ENCODE results near the gene OR8B8. TPM values are rescaled to one million over a fixed set of nuclear protein-coding genes. Genes with fewer than 3 reads are reported as not detected.
"Not testable (repeated sequence)": the region's sequence is repeated elsewhere in the genome, so short reads cannot be mapped to it uniquely, and the experiment has no call there.

Gene OR8B8
- total RNA-seq, 1 donor from 2014 or later = not detected

DNA sequence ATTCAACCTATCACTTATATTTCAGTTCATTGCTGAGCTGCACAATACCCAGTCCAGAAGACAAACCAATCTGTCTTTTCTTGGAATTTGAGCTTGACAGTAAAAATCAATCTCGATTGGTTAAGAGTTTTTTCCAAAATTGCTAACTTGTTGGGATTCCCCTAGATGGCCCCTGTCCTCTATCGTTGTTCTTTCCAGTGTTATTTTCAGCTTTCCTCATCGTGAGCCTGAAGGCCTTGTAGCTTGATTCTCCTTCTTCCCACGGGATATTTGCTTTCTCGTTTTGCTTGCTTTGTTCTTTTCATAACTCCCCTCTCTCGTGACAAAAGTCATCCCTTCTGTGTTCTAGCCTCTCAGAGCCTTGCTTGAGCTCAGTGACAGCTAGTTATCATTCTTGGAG is 3.1 kb downstream of the OR8B8 start:
- no peak for DNase-seq (ENCODE audit: low spot score)

DNA sequence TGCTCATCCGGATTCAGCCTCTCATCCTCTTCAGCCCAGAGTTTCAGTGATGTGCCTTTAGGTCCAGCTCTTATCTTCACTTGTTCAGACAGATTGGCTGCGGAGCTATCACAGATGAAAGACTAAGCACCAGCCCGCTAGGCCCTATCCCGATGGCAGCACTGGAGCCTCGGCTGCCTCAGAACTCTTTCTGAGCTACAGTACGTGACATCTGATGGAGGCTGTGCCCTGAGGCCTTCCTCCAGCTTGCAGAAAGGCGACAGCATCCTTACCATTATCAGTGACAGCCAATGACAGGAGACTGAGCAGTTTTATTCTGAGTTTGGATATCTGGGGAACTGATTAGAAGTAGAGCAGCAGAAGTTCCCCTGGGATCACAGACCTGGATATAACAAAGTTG is 4.0 kb downstream of the OR8B8 start:
- no peak for DNase-seq (ENCODE audit: low spot score)

DNA sequence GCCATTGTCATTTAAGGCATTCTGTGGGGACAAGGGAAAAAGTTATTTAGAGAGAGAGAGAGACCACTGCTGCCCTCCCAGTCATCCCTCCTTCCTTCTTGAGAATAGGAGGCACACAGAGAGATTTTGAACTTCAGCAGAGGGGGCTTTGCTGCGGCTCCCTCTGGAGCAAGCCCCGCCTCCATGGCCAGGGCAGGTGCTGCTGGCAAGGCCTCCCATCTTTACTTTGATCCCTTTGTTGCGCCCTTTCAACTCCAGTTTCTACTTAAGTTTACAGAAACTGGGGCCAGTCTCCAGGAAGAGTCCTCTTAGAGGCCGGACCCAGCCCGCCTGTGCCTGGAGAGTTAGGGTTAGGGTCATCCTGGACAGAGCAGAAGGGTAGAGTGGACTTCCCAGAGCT is 4.4 kb downstream of the OR8B8 start:
- DNase-seq (ENCODE audit: low spot score) = no peak

DNA sequence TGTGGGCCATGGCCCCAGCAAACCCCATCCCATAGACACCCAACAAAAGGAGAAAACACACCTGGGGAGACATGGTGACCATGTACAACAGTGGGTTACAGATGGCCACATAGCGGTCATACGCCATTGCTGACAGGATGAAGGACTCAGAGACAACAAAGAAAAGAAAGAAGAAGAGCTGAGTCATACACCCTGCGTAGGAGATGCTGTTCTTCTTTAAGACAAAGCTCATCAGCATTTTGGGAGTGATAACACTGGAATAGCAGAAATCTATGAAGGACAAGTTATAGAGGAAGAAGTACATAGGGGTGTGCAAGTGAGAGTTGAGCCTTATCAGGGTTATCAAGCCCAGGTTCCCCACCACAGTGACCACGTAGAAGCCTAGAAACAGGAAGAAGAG is 4.9 kb downstream of the OR8B8 start:
- no peak for DNase-seq (ENCODE audit: low spot score)

DNA sequence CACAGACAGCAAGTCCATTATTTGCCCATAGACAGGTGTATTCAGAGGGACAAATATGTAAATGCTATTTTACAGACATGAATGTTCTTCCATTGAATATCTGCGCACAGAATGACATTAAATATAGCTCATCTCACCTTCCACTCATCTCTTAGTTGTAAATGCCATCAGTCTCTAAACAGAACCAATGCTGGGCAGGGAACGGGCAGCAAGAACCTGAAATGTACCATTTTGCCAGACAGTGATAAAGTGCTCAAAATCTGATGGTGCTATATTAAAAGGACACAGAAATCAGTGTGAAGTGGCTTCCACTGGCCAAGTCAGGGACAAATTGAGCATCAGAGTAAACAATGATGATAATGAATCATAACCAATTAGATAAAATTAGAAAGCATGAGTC is 10.8 kb downstream of the OR8B8 start:
- no peak for DNase-seq (ENCODE audit: low spot score)

DNA sequence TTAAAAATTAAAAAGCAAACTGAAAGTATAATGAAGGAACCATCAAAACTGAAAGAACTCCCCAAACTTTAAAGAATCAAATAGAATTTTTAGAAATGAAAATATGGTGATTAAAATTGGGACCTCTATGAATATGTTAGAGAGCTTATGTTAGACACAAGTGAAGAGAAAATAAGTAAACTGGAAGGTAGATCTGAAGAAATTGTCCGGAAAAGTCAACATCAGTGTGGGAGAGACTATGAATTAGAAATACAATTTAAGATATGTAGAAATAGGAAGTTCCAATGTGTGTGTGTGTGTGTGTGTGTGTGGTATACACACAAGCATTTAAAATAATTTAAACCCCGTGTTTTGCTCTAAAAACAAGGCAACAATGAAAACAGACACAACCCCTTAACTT is 15.9 kb downstream of the OR8B8 start:
- no peak for DNase-seq (ENCODE audit: low spot score)

DNA sequence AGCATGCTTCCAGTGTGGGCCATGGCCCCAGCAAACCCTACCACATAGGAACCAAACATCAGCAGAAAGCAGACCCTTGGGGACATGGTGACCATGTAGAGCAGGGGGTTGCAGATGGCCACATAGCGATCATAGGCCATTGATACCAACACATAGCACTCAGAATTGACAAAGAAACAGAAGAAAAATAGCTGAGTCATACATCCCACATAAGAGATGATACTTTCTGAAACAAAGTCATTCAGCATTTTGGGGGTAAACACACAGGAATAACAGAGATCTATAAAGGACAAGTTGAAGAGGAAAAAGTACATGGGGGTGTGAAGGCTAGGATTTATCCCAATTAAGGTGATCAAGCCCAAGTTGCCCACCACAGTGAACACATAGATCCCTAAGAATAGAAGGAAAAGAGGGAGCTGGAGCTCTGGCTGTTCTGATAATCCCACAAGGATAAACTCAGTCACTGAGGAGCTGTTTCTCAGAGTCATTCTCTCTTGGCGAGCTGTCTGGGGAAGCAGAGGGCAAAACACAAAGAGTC is 21.0 kb downstream of the OR8B8 start, which contains the start of gene OR8B4:
OR8B4 (minus strand) TSS at position 488 of the 538 bp plus-strand sequence; CDS start at position 488, 0 bp downstream.
- DNase-seq (ENCODE audit: low spot score) = no peak

DNA sequence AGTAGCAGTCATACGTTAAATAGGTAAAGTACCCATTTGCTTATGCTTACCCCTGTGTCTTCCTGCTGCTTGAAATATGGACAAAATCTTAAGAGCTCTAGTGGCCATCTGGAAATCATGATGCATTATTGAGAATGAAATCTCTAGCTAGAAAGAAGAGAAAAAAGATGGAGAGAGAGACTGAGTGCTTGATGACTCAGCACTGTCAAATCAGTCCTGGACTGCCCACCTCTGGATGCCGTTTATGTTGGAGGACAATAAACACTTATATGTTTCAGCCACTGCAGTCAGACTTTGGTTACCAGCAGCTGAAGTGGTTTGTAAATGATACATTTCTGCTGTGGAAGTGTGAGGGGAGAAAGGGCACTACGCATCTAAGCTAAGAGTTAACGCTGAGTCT is 24.5 kb downstream of the OR8B8 start:
- DNase-seq (ENCODE audit: low spot score) = no peak

DNA sequence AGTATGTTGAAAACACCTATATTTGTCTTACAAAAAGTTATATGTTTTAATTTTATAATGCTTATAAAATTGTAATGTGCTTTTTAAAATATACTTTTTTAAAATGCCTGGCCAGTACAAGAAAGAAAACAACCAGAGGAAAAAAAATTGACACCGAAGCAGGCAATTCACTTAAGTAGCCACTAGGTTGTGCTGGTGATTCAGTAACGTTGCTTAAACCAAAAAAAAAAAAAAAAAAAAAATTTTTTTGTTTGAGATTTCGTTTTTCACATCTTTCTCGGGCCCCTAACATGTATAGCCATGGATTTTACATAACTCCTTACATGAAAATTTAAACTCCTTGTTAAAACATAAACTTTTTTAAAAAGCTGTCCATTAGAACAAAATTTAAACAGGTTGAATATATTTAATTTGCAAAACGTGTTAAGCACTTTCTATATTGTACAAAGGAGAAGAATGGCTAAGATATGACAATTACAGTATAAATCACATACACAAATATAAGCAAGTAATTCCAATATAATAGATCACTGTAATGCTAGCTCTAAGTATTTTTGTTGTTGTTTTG is 30.1 kb downstream of the OR8B8 start:
- no peak for DNase-seq (ENCODE audit: low spot score)

DNA sequence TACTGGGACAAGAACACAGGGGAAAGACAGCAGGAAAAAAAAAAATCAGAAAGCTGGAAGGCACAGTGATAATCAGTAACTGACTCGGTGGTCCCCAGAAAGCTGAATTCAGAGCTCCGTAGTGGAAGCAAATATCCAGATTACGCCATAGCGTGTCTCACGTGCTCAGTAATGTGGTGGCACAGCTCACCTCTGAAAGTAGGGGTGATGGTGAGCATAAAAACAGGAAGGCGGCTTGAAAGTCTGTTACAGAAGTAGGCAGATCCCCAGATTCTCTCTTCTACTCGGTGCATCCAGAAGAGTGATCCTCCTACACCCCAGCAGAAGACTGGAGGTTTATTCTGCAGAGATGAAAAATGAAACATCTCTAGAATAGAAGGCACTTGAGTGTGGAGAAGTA is 35.6 kb downstream of the OR8B8 start:
- DNase-seq (ENCODE audit: low spot score) = no peak

DNA sequence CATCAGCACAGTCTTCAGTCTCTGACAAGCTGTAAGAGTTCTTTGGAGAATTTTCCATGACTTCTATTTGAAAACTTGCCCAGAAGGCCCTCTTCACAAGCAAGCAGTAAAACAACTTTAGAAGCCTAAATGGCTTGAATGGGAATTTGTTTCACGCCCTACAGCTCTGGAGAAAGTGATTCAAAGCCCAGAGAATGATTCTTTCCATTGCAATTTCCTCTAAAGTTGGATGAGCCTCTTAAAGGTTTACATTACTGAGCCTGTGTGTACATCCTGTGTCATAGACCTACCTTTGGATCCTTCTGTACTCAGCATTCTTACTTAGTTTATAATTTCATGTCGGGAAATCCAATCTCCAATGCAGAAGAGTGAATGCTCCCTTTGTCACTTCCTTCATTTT is 39.9 kb downstream of the OR8B8 start:
- no peak for DNase-seq (ENCODE audit: low spot score)

DNA sequence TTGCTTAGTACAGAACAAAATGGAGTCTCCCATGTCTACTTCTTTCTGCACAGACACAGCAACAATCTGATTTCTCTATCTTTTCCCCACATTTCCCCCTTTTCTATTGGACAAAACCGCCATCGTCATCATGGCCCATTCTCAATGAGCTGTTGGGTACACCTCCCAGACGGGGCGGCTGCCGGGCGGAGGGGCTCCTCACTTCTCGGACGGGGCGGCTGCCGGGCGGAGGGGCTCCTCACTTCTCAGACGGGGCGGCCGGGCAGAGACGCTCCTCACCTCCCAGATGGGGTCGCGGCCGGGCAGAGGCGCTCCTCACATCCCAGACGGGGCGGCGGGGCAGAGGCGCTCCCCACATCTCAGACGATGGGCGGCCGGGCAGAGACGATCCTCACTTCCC is 42.3 kb downstream of the OR8B8 start:
- DNase-seq (ENCODE audit: low spot score) = not testable (repeated sequence)

DNA sequence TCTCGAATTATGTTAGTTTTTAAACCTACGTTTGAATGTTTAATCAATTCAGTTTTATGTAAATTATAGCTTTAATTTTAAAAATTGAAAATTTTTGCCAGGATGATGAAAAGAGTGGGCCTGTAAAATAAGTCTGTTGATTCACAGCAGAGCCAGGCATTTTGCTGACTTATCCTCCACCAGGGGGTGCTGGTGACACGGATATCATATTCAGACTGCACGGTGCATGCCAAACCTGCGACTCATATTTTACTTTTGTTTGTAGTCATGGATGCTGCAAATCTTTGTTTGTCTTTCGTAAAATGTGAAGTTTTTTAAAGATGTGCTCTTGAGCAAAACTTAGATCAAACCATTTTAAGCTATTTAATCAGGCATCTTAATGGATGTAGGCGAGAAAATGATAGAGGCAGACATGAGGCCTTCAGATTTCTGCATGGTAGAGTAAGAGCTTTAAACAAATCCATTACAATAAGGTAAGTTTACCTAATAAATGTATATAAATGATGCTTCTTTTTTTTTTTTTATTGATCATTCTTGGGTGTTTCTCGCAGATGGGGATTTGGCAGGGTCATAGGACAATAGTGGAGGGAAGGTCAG is 43.1 kb downstream of the OR8B8 start:
- DNase-seq (ENCODE audit: low spot score) = no peak

DNA sequence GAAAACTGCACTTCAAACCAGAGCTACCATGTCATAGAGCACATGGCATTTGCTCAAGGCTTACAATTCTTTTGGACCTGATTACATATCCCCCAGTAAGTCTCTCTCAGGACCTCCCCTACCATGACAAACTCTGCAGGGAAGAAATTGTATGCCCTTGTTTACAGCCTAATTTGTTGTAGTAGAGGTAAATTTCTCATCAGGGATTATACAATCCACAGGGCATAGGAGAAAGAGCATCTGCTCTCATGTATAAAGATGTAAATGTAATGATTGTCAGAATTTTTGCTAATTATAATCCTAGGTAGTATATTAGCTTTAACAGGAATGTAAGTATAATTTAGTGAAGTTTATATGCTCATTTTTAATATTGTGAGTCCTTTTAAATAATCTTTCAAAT is 46.6 kb downstream of the OR8B8 start, which contains the start of gene OR8B3:
OR8B3 (minus strand) TSS at position 101 of the 400 bp plus-strand sequence. CDS start 1,673 bp downstream, outside the sequence.
- no peak for DNase-seq (ENCODE audit: low spot score)

DNA sequence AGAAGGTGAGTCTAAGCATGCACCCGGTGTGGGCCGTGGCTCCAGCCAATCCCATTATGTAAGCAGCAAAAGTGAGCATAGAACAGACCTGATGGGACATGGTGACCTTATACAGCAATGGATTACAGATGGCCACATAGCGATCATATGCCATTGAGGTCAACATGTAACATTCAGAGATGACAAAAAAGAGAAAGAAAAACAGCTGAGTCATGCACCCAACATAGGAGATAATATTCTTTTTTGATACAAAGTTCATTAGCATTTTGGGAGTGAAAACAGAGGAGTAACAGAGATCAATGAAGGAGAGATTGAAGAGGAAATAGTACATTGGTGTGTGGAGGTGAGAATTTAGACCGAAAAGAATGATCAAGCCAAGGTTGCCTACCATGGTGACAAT is 48.6 kb downstream of the OR8B8 start:
- not testable (repeated sequence) for DNase-seq (ENCODE audit: low spot score)

DNA sequence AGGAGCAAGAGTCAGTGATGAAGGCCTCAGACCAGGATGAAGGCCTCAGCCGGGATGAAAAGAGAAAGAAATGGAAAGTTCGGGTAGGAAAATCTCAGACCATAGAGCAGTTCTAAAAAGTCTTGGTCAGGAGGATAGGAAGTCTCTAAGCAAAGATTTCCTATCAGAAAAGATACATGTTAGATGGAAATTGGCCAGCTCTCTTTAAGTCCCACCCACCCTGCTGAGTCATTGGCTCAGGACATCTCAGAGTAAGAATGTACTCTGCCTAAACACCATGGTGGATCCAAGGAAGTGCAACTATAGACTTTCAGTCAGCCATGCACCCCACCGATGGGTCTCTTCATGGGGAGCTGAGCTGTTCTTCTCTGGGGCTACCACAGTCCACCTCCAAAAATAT is 51.1 kb downstream of the OR8B8 start:
- DNase-seq (ENCODE audit: low spot score) = no peak

Other genes with a start within 250 kb of the OR8B8 start
- not detected for gene OR8G1, start 204.6 kb downstream of the OR8B8 start, total RNA-seq
- gene OR8G5, start 189.3 kb downstream of the OR8B8 start, total RNA-seq = not detected
- gene OR8D1, start 131.7 kb downstream of the OR8B8 start, total RNA-seq = not detected
- gene OR8D2, start 125.5 kb downstream of the OR8B8 start, total RNA-seq = not detected
- gene OR8B2, start 61.2 kb downstream of the OR8B8 start, total RNA-seq = not detected
- not detected for gene OR8B3, start 46.7 kb downstream of the OR8B8 start, total RNA-seq
- gene OR8B4, start 20.8 kb downstream of the OR8B8 start, total RNA-seq = not detected
- gene OR8B12, start 98.0 kb upstream of the OR8B8 start, total RNA-seq = not detected
- gene OR8A1, start 124.3 kb upstream of the OR8B8 start, total RNA-seq = not detected
- gene PANX3, start 165.7 kb upstream of the OR8B8 start, total RNA-seq = not detected
- gene TBRG1, start 177.2 kb upstream of the OR8B8 start, total RNA-seq = 32.7 TPM
- gene SIAE, start 228.0 kb upstream of the OR8B8 start, total RNA-seq = 28.2 TPM
- 4.0 TPM for gene SPA17, start 228.2 kb upstream of the OR8B8 start, total RNA-seq